Measurements from ENCODE around the gene NR3C2. TPM values are rescaled to one million over a fixed set of nuclear protein-coding genes. Genes with fewer than 3 reads are reported as not detected.
A peak's percentile ranks its signal among the peaks of the same experiment; 100 is the strongest.

NR3C2 gene
- total RNA-seq, 2 experiments from 2014 or later = 6.1 to 6.4 TPM

GRCh38 chr4:148216866-148217814 lies 225.1 kb downstream of the NR3C2 start:
- POLR2A ChIA-PET = no interaction called here
- peak; percentile 84 for ATAC-seq
- Mint-ChIP-seq H3K27ac (peak overlapping the region; percentile 82), H3K9me3 (no peaks in the 10 kb centered on the region), H3K4me1 (ENCODE audit: low read depth) (peaks cover 27% of the 10 kb centered on the region), H3K27me3 (no peaks in the 10 kb centered on the region), H3K4me3 (peak overlapping the region; percentile 69), H3K36me3 (ENCODE audit: low read depth) (no peaks in the 10 kb centered on the region)
- TF ChIP-seq CTCF (IDR thresholded peaks at IDR 0.05) = no peak
- peak; percentile 48 for DNase-seq
- CTCF ChIA-PET = interaction anchor here (0.7 to 1.0 kb wide), 2 partner anchors 16 to 160 kb away, joined by 3 read pairs; no protein-coding TSS in a partner anchor
- intact Hi-C loops (cut with micrococcal nuclease) = no loop called here

- intact Hi-C loops (cut with micrococcal nuclease) = no loop called here
- ChIA-PET CTCF (interaction anchor here (0.7 kb wide), 1 partner anchor 159 kb away, joined by 3 read pairs; no protein-coding TSS in a partner anchor), POLR2A (no interaction called here)
- Mint-ChIP-seq H3K36me3 (ENCODE audit: low read depth) (no peaks in the 10 kb centered on the region), H3K9me3 (no peaks in the 10 kb centered on the region), H3K4me3 (peak overlapping the region; percentile 69), H3K27me3 (no peaks in the 10 kb centered on the region), H3K27ac (peak overlapping the region; percentile 82), H3K4me1 (ENCODE audit: low read depth) (peaks cover 27% of the 10 kb centered on the region)
- no peak for DNase-seq
- no peak for TF ChIP-seq CTCF (IDR thresholded peaks at IDR 0.05)
- peak; percentile 15 for ATAC-seq
Observed at GRCh38 chr4:148216321-148216720, 225.9 kb downstream of the NR3C2 start.

GRCh38 chr4:148215202-148215601 lies 227.0 kb downstream of the NR3C2 start:
- Mint-ChIP-seq H3K9me3 (no peaks in the 10 kb centered on the region), H3K27ac (no peak overlapping the region), H3K36me3 (ENCODE audit: low read depth) (peaks cover 3% of the 10 kb centered on the region), H3K27me3 (no peaks in the 10 kb centered on the region), H3K4me3 (no peak overlapping the region), H3K4me1 (ENCODE audit: low read depth) (peaks cover 27% of the 10 kb centered on the region)
- no peak for TF ChIP-seq CTCF (IDR thresholded peaks at IDR 0.05)
- CTCF ChIA-PET = interaction anchor here (1.4 kb wide), 1 partner anchor 14 kb away, joined by 3 read pairs; no protein-coding TSS in a partner anchor
- ATAC-seq (no peak), DNase-seq (no peak)
- POLR2A ChIA-PET = interaction anchor here (1.0 kb wide), 1 partner anchor 13 kb away, joined by 3 read pairs; no protein-coding TSS in a partner anchor
- intact Hi-C loops (cut with micrococcal nuclease) = no loop called here

- TF ChIP-seq CTCF (IDR thresholded peaks at IDR 0.05) = no peak
- Mint-ChIP-seq H3K4me1 (ENCODE audit: low read depth) (peaks cover 27% of the 10 kb centered on the region), H3K36me3 (ENCODE audit: low read depth) (peaks cover 3% of the 10 kb centered on the region), H3K27ac (no peak overlapping the region), H3K27me3 (no peaks in the 10 kb centered on the region), H3K4me3 (no peak overlapping the region), H3K9me3 (no peaks in the 10 kb centered on the region)
- no peak for DNase-seq
- ChIA-PET POLR2A (interaction anchor here (1.0 kb wide), 1 partner anchor 13 kb away, joined by 3 read pairs; no protein-coding TSS in a partner anchor), CTCF (interaction anchor here (1.4 kb wide), 1 partner anchor 14 kb away, joined by 3 read pairs; no protein-coding TSS in a partner anchor)
- ATAC-seq = no peak
- intact Hi-C loops (cut with micrococcal nuclease) = no loop called here
Observed at GRCh38 chr4:148214529-148215166, 227.6 kb downstream of the NR3C2 start.
